Stomach (tissue), 4 donors: ENCODE results near the gene FNBP1L.

ENCODE experiments used
- POLR2A ChIP-seq, 4 donors: fragments of 450-650 bp; IDR thresholded peaks; one replicate each; pipeline ENCODE4 v1.6.1; 2016; ENCODE audit warnings: antibody characterized with exemption in 4 of 4, control low read depth in 2 of 4, mild to moderate bottlenecking in 1 of 4, moderate library complexity in 1 of 4
- TF ChIP-seq, protein P1 (sequence below), 7 experiments: fragments of 450-650 bp in 4 of 7; fragments of 200-600 bp in 3 of 7; sonication (generic) in 3 of 7; IDR thresholded peaks; one replicate each; pipeline ENCODE4 v1.5.1; 2016 to 2019; ENCODE audit warnings: antibody characterized with exemption in 7 of 7, control low read depth in 2 of 7, mild to moderate bottlenecking in 1 of 7

GRCh38 chr1:93532780-93533378, 85.0 kb downstream of the FNBP1L start:
- TF ChIP-seq, protein P1, sequence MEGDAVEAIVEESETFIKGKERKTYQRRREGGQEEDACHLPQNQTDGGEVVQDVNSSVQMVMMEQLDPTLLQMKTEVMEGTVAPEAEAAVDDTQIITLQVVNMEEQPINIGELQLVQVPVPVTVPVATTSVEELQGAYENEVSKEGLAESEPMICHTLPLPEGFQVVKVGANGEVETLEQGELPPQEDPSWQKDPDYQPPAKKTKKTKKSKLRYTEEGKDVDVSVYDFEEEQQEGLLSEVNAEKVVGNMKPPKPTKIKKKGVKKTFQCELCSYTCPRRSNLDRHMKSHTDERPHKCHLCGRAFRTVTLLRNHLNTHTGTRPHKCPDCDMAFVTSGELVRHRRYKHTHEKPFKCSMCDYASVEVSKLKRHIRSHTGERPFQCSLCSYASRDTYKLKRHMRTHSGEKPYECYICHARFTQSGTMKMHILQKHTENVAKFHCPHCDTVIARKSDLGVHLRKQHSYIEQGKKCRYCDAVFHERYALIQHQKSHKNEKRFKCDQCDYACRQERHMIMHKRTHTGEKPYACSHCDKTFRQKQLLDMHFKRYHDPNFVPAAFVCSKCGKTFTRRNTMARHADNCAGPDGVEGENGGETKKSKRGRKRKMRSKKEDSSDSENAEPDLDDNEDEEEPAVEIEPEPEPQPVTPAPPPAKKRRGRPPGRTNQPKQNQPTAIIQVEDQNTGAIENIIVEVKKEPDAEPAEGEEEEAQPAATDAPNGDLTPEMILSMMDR (IDR thresholded peaks at IDR 0.05) = no peak
- no peak for TF ChIP-seq POLR2A (IDR thresholded peaks at IDR 0.05)
